ENCODE results near the gene FXYD6.

FXYD6 gene

DNA sequence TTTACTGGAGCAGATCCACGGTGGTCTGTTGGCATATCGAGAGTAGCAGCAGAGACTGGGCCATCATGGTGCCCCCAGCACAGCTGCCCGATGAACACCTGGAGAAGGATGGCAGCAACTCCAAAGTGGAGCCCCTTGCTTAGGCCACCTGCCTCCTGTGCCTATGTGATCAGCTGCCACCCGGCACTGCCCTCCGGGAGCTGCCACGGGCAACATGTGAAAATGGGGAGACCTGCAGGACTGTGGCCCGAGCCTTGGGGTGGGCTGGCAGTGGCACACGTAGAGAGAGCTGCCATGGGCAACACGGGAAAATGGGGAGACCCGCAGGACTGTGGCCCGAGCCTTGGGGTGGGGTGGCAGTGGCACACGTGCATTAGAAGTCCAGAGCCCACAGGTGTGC is 55.0 kb downstream of the FXYD6 start:
- H3K4me3 ChIP-seq (replicated peaks; ENCODE audit: low read depth, low read length), result no peak overlapping the region
- TF ChIP-seq, protein P1, sequence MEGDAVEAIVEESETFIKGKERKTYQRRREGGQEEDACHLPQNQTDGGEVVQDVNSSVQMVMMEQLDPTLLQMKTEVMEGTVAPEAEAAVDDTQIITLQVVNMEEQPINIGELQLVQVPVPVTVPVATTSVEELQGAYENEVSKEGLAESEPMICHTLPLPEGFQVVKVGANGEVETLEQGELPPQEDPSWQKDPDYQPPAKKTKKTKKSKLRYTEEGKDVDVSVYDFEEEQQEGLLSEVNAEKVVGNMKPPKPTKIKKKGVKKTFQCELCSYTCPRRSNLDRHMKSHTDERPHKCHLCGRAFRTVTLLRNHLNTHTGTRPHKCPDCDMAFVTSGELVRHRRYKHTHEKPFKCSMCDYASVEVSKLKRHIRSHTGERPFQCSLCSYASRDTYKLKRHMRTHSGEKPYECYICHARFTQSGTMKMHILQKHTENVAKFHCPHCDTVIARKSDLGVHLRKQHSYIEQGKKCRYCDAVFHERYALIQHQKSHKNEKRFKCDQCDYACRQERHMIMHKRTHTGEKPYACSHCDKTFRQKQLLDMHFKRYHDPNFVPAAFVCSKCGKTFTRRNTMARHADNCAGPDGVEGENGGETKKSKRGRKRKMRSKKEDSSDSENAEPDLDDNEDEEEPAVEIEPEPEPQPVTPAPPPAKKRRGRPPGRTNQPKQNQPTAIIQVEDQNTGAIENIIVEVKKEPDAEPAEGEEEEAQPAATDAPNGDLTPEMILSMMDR (IDR thresholded peaks at IDR 0.05; ENCODE audit: low read length, missing control alignments), result no peak
- DNase-seq (ENCODE audit: low read depth), result no peak

DNA sequence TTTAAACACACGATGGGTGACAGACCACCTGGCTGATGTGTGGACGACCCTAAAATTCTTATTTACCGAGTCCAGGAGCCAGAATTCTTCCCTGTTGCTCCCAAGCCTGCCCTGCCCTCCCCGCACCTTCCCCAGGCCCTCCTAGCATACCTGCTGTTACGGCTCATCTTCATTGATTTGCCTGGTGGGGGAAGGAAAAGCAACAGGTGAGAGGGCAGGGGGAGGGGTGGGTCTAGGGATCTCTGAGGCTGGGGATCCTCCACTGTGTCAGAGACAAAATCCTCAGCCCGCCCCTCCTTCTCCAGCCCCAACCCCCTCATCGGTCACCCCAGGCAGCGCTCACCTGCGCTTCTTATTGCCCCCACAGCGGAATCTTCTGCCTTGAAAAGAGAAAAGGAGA is 55.9 kb downstream of the FXYD6 start:
- TF ChIP-seq, protein P1 (IDR thresholded peaks at IDR 0.05; ENCODE audit: low read length, missing control alignments), result no peak
- DNase-seq (ENCODE audit: low read depth), result no peak
- no peak overlapping the region for H3K4me3 ChIP-seq (replicated peaks; ENCODE audit: low read depth, low read length)

GRCh38 chr11:117820071-117820470 is 56.4 kb downstream of the FXYD6 start:
- TF ChIP-seq, protein P1 (IDR thresholded peaks at IDR 0.05; ENCODE audit: low read length, missing control alignments), result no peak
- DNase-seq (ENCODE audit: low read depth), result no peak
- no peak overlapping the region for H3K4me3 ChIP-seq (replicated peaks; ENCODE audit: low read depth, low read length)

DNA sequence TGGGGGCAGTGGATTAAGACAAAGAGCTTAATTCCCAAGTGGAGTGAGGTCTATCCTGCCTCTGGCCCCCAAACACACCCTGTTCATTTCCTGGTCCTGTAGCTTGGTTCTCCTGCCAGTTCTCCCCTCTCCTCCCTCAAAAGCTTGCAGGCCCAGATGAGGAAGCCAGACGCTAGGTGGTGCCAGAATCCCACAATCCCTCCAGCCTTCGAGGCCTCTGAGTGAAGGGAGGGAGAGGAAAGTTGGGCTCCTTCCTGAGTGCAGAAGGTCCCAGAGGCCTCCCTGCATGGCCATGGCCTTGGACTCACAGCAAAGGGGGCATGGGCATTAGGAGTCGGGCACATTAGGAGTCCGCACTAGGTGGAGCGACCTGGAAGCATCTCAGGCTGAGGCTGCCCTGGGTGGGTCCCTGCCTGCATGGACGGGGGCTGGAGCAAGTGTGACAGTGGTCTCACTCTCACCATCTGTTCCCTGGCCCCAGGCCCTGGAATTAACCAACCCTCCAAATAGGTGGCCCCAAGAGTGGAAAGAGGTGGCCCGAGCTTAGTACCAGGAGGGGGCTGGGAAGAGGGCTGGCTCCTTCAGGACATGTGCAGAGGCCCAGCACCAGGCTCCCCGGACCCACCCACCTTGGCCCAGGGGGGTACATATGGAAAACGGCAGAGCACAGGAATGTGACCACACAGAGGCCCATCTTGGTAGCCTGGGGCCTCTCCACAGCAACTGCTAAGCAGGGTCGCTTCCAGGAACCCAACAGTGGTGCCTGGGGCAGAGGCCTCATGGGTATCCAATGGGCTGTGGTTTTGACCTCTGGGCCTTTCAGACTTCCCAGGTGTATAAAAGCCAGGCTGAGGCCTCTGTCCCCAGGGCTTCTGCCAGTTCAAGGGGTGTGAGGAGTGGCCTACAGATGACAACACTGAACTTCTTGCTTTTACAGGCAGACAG is 57.1 kb downstream of the FXYD6 start:
- no peak overlapping the region for H3K4me3 ChIP-seq (replicated peaks; ENCODE audit: low read depth, low read length)
- DNase-seq (ENCODE audit: low read depth), result peak; percentile 85
- TF ChIP-seq, protein P1 (IDR thresholded peaks at IDR 0.05; ENCODE audit: low read length, missing control alignments), result peak; percentile 97

GRCh38 chr11:117818041-117818873 is 58.2 kb downstream of the FXYD6 start:
- TF ChIP-seq, protein P1 (IDR thresholded peaks at IDR 0.05; ENCODE audit: low read length, missing control alignments), result no peak
- peak; percentile 53 for DNase-seq (ENCODE audit: low read depth)
- no peak overlapping the region for H3K4me3 ChIP-seq (replicated peaks; ENCODE audit: low read depth, low read length)

DNA sequence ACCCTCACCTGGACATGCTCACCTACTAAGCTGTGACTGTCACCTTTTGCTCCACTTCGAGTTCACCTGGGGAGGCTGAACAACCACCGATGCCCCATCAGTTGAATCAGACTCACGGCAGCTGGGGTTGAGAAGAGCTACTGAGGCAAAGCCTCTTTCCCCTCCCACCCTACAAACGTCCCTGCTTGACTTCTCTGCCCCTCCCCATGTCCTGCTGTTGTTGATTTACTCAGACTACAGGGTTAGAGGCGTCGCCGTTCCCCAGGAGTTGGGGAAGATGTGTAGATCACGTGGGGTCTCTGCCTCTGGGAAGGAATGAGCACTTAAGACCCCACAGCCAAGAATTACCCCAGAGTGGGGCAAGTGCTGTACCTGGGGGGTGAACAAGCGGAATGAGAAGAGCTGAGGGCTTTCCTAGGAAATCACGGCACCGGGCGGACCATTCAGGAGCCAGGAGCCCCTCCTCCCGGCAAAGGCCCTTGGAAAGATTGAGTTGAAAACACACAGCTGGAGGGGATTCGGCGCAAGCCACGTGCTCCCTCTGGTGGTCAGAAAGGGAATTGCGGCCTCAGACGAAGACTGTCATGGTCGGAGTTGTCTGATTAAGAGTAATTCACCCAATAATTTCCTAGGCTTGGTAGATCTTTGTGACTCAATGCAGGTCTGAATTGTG is 59.0 kb downstream of the FXYD6 start:
- TF ChIP-seq, protein P1 (IDR thresholded peaks at IDR 0.05; ENCODE audit: low read length, missing control alignments), result peak; percentile 100
- DNase-seq (ENCODE audit: low read depth), result peak; percentile 84
- no peak overlapping the region for H3K4me3 ChIP-seq (replicated peaks; ENCODE audit: low read depth, low read length)
